ENCODE measurements around the gene PTPRH.
"Not testable (repeated sequence)": the region's sequence is repeated elsewhere in the genome, so short reads cannot be mapped to it uniquely, and the experiment has no call there.

The PTPRH gene

GRCh38 chr19:55228015-55228391 is 18.7 kb upstream of the PTPRH start:
- FAIRE-seq, result no peak

GRCh38 chr19:55227241-55228014 is 18.1 kb upstream of the PTPRH start:
- DNase-seq (ENCODE audit: insufficient read length, low spot score) (no peak), FAIRE-seq (no peak)
- TF ChIP-seq CTCF (IDR thresholded peaks at IDR 0.05; ENCODE audit: insufficient read depth, missing control alignments), result no peak

More at GRCh38 chr19:55228015-55228391, 18.7 kb upstream of the PTPRH start:
- no peak for TF ChIP-seq CTCF (IDR thresholded peaks at IDR 0.05; ENCODE audit: insufficient read depth, missing control alignments)
- no peak for DNase-seq (ENCODE audit: insufficient read length, low spot score)

- DNase-seq (ENCODE audit: insufficient read length, low spot score) (no peak), FAIRE-seq (no peak)
- TF ChIP-seq CTCF (IDR thresholded peaks at IDR 0.05; ENCODE audit: insufficient read depth, missing control alignments), result no peak
These were observed 17.5 kb upstream of the PTPRH start for GRCh38 chr19:55226788-55227187.

GRCh38 chr19:55226273-55226672 is 17.0 kb upstream of the PTPRH start:
- DNase-seq (ENCODE audit: insufficient read length, low spot score) (no peak), FAIRE-seq (no peak)

GRCh38 chr19:55225415-55225958 is 16.2 kb upstream of the PTPRH start:
- DNase-seq (ENCODE audit: insufficient read length, low spot score), result no peak
- FAIRE-seq, result no peak
- TF ChIP-seq CTCF (IDR thresholded peaks at IDR 0.05; ENCODE audit: insufficient read depth, missing control alignments), result no peak

More at GRCh38 chr19:55226273-55226672, 17.0 kb upstream of the PTPRH start:
- no peak for TF ChIP-seq CTCF (IDR thresholded peaks at IDR 0.05; ENCODE audit: insufficient read depth, missing control alignments)

- not testable (repeated sequence) for FAIRE-seq; DNase-seq (ENCODE audit: insufficient read length, low spot score)
These were observed 15.5 kb upstream of the PTPRH start for GRCh38 chr19:55224679-55225414.

GRCh38 chr19:55224038-55224665 is 14.9 kb upstream of the PTPRH start:
- no peak for FAIRE-seq
- DNase-seq (ENCODE audit: insufficient read length, low spot score), result no peak
- TF ChIP-seq CTCF (IDR thresholded peaks at IDR 0.05; ENCODE audit: insufficient read depth, missing control alignments), result no peak

Data from D721Med (cell line).